ENCODE results near the gene POGLUT2.

The POGLUT2 gene

DNA sequence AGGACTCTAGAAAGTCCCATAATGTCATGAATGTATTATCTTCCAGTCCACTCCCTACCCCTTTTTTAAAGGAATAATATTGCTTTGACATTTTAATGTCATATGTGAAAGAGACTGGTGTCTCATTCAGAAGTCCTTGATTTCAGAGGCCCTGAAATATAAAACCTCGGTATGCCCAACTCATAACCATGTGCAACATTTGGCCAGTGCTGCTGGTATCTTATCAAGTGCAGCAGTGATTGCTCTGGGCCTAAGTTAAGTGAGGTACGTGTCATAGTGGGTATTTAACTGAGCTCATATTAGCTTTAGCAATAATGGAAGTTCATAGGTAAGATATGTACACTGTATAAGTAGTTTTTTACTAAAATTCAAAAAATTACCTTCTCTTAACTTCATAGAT, 39.9 kb downstream of the POGLUT2 start:
- Histone ChIP-seq H3K27ac (no peak overlapping the region), H3K36me3 (ENCODE audit: insufficient read depth) (no peaks in the 10 kb centered on the region), H3K4me1 (ENCODE audit: low read depth, poor library complexity, severe bottlenecking) (no peaks in the 10 kb centered on the region), H3K4me3 (IDR thresholded peaks at IDR 0.05; ENCODE audit: insufficient read depth, low read depth, low read length) (no peak overlapping the region), H4K20me1 (ENCODE audit: insufficient read depth) (no peaks in the 10 kb centered on the region), H3K9ac (no peak overlapping the region), H3K4me2 (no peak overlapping the region), H3K79me2 (ENCODE audit: insufficient read depth, low read depth) (no peaks in the 10 kb centered on the region), H3K27me3 (ENCODE audit: insufficient read depth, low read depth) (no peaks in the 10 kb centered on the region), H2AFZ (ENCODE audit: low read depth) (no peak overlapping the region)
- TF ChIP-seq, protein P1, sequence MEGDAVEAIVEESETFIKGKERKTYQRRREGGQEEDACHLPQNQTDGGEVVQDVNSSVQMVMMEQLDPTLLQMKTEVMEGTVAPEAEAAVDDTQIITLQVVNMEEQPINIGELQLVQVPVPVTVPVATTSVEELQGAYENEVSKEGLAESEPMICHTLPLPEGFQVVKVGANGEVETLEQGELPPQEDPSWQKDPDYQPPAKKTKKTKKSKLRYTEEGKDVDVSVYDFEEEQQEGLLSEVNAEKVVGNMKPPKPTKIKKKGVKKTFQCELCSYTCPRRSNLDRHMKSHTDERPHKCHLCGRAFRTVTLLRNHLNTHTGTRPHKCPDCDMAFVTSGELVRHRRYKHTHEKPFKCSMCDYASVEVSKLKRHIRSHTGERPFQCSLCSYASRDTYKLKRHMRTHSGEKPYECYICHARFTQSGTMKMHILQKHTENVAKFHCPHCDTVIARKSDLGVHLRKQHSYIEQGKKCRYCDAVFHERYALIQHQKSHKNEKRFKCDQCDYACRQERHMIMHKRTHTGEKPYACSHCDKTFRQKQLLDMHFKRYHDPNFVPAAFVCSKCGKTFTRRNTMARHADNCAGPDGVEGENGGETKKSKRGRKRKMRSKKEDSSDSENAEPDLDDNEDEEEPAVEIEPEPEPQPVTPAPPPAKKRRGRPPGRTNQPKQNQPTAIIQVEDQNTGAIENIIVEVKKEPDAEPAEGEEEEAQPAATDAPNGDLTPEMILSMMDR (conservative IDR thresholded peaks at IDR 0.05; ENCODE audit: low read depth, low read length) = no peak

DNA sequence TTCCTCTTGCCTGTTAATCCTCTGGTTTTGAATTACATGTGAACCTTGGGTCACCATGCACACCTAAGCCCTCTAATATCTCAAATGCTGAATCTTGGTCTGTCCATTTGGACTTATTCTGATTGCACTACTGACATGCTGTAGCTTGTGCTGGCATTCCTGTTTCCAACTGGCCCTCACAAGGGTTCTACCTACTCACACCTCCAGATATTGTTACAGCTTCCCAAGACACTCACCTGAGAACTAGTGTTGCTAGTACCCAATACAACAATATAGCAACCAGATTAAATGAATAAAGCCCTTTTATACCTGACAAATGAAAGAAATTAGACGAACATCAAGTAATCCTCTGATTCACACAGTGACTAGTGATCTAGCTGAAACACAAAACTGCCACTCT, 41.8 kb downstream of the POGLUT2 start:
- Histone ChIP-seq H3K9ac (no peak overlapping the region), H3K79me2 (ENCODE audit: insufficient read depth, low read depth) (no peaks in the 10 kb centered on the region), H3K27ac (no peak overlapping the region), H3K4me3 (IDR thresholded peaks at IDR 0.05; ENCODE audit: insufficient read depth, low read depth, low read length) (no peak overlapping the region), H2AFZ (ENCODE audit: low read depth) (no peak overlapping the region), H3K36me3 (ENCODE audit: insufficient read depth) (no peaks in the 10 kb centered on the region), H3K4me1 (ENCODE audit: low read depth, poor library complexity, severe bottlenecking) (no peaks in the 10 kb centered on the region), H3K27me3 (ENCODE audit: insufficient read depth, low read depth) (no peaks in the 10 kb centered on the region), H3K4me2 (no peak overlapping the region), H4K20me1 (ENCODE audit: insufficient read depth) (no peaks in the 10 kb centered on the region)
- TF ChIP-seq, protein P1 (conservative IDR thresholded peaks at IDR 0.05; ENCODE audit: low read depth, low read length) = no peak

DNA sequence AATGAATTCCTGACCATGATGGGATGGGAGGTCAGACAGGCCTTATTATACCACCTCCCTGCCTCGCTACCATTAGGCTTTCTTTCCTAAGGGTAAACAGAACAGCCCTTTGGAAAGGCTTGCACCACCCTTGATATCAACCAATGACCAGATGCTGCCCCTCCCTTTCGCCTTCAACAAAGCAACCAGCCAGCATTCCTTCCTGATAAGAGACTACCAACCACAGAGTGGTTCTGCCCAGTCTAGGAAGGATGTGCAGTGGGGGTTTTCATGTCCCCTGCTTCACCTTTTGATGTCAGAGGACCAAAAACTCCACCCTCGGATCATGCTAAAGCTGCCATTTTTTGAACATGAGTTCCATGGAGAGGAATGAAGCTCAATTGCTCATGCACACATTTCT, 46.9 kb downstream of the POGLUT2 start:
- Histone ChIP-seq H3K4me2 (no peak overlapping the region), H3K27me3 (ENCODE audit: insufficient read depth, low read depth) (no peaks in the 10 kb centered on the region), H3K4me3 (IDR thresholded peaks at IDR 0.05; ENCODE audit: insufficient read depth, low read depth, low read length) (no peak overlapping the region), H3K79me2 (ENCODE audit: insufficient read depth, low read depth) (no peaks in the 10 kb centered on the region), H2AFZ (ENCODE audit: low read depth) (no peak overlapping the region), H3K4me1 (ENCODE audit: low read depth, poor library complexity, severe bottlenecking) (no peaks in the 10 kb centered on the region), H3K27ac (no peak overlapping the region), H3K36me3 (ENCODE audit: insufficient read depth) (no peaks in the 10 kb centered on the region), H3K9ac (no peak overlapping the region), H4K20me1 (ENCODE audit: insufficient read depth) (no peaks in the 10 kb centered on the region)
- TF ChIP-seq, protein P1 (conservative IDR thresholded peaks at IDR 0.05; ENCODE audit: low read depth, low read length) = no peak

DNA sequence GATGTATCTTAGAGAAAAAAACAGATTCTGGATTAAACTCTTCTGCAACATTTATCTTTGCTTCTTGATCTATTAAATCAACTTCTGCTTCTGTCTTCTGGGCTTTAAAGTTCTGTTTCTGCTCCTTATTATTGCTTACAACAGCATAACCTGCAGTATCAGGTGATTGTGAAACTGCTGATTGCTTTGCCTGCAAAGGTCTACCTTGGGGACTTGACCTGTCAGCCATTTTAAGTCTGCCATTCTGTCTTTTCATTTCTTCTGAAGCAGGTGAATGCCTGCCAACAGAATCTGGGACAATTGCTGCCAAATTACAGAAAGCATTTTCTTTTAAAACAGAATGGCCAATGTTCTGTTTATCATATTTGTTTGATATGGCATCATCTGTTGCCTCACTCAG, 56.3 kb downstream of the POGLUT2 start:
- Histone ChIP-seq H3K27me3 (ENCODE audit: insufficient read depth, low read depth) (no peaks in the 10 kb centered on the region), H3K4me3 (IDR thresholded peaks at IDR 0.05; ENCODE audit: insufficient read depth, low read depth, low read length) (no peak overlapping the region), H3K27ac (no peak overlapping the region), H3K4me1 (ENCODE audit: low read depth, poor library complexity, severe bottlenecking) (no peaks in the 10 kb centered on the region), H3K36me3 (ENCODE audit: insufficient read depth) (no peaks in the 10 kb centered on the region), H3K4me2 (no peak overlapping the region), H2AFZ (ENCODE audit: low read depth) (no peak overlapping the region), H4K20me1 (ENCODE audit: insufficient read depth) (no peaks in the 10 kb centered on the region), H3K79me2 (ENCODE audit: insufficient read depth, low read depth) (no peaks in the 10 kb centered on the region), H3K9ac (no peak overlapping the region)
- TF ChIP-seq, protein P1 (conservative IDR thresholded peaks at IDR 0.05; ENCODE audit: low read depth, low read length) = no peak

Measured in KMS-11 (cell line).